Effector memory CD8-positive, alpha-beta T cell (primary cell): ENCODE data around the gene PDLIM4.

Source experiments
- ATAC-seq: fragments of 150-1000 bp; cut with Tn5 transposase; replicated peaks from 2 replicates; pipeline ENCODE4 v1.10.0; 2021; ENCODE audit warnings: mild to moderate bottlenecking, moderate library complexity
- DNase-seq, 3 experiments: peaks; one replicate each; pipeline ENCODE4 v3.0.0; 2021
- H3K27ac Mint-ChIP-seq, 2 donors: one replicate each; pipeline ENCODE4 v1.8.0; 2022; ENCODE audit warnings: mild to moderate bottlenecking in 2 of 2, mixed read lengths in 2 of 2, moderate library complexity in 2 of 2
- H3K27me3 Mint-ChIP-seq, 2 donors: one replicate each; pipeline ENCODE4 v1.8.0; 2022; ENCODE audit warnings: mixed read lengths in 2 of 2
- H3K36me3 Mint-ChIP-seq: one replicate; pipeline ENCODE4 v1.8.0; 2022; ENCODE audit warnings: mild to moderate bottlenecking, moderate library complexity, mixed read lengths; ENCODE audit not compliant: insufficient read depth
- H3K4me1 Mint-ChIP-seq, 2 donors: one replicate each; pipeline ENCODE4 v1.8.0; 2022; ENCODE audit warnings: low read depth in 2 of 2, mixed read lengths in 2 of 2
- H3K4me3 Mint-ChIP-seq, 2 donors: one replicate each; pipeline ENCODE4 v1.8.0; 2022; ENCODE audit warnings: mild to moderate bottlenecking in 2 of 2, mixed read lengths in 2 of 2, moderate library complexity in 2 of 2
- H3K9me3 Mint-ChIP-seq, 2 donors: one replicate each; pipeline ENCODE4 v1.8.0; 2022; ENCODE audit warnings: mixed read lengths in 2 of 2

Gene PDLIM4

GRCh38 chr5:132251220-132251725 lies 6.2 kb upstream of the PDLIM4 start:
- ATAC-seq, result no peak
- no peak for DNase-seq
- no peak overlapping the region for H3K4me3 Mint-ChIP-seq
- H3K27me3 Mint-ChIP-seq, result peaks cover 9 to 28% of the 10 kb centered on the region in 2 donors
- H3K27ac Mint-ChIP-seq, result no peak overlapping the region
- H3K9me3 Mint-ChIP-seq, result peaks cover 0 to 2% of the 10 kb centered on the region in 2 donors
- H3K4me1 Mint-ChIP-seq, result no peaks in the 10 kb centered on the region
- peaks cover 3% of the 10 kb centered on the region for H3K36me3 Mint-ChIP-seq

- Mint-ChIP-seq H3K27ac (no peak overlapping the region), H3K27me3 (peaks cover 19 to 39% of the 10 kb centered on the region in 2 donors), H3K36me3 (peaks cover 3% of the 10 kb centered on the region), H3K4me1 (no peaks in the 10 kb centered on the region), H3K9me3 (no peaks in the 10 kb centered on the region), H3K4me3 (no peak overlapping the region)
- ATAC-seq, result no peak
- DNase-seq, result no peak
Observed at GRCh38 chr5:132253008-132253441, 4.5 kb upstream of the PDLIM4 start.

- no peaks in the 10 kb centered on the region for H3K9me3 Mint-ChIP-seq
- peaks cover 19 to 46% of the 10 kb centered on the region in 2 donors for H3K27me3 Mint-ChIP-seq
- ATAC-seq (no peak), DNase-seq (no peak)
- no peak overlapping the region for H3K4me3 Mint-ChIP-seq
- peaks cover 3% of the 10 kb centered on the region for H3K36me3 Mint-ChIP-seq
- no peak overlapping the region for H3K27ac Mint-ChIP-seq
- H3K4me1 Mint-ChIP-seq, result no peaks in the 10 kb centered on the region
Observed at GRCh38 chr5:132253452-132254320, 3.8 kb upstream of the PDLIM4 start.

- Mint-ChIP-seq H3K36me3 (peaks cover 3% of the 10 kb centered on the region), H3K4me3 (no peak overlapping the region), H3K27me3 (peaks cover 19 to 49% of the 10 kb centered on the region in 2 donors), H3K27ac (peak overlapping the region in 1 of 2 donors; percentile 12), H3K9me3 (no peaks in the 10 kb centered on the region), H3K4me1 (no peaks in the 10 kb centered on the region)
- DNase-seq, result no peak
- no peak for ATAC-seq
Observed at GRCh38 chr5:132254321-132254977, 3.0 kb upstream of the PDLIM4 start.

- no peak for DNase-seq
- no peak overlapping the region for H3K27ac Mint-ChIP-seq
- H3K4me1 Mint-ChIP-seq, result no peaks in the 10 kb centered on the region
- no peak for ATAC-seq
- peaks cover 1% of the 10 kb centered on the region for H3K36me3 Mint-ChIP-seq
- peak overlapping the region in 1 of 2 donors; percentile 36 for H3K4me3 Mint-ChIP-seq
- H3K9me3 Mint-ChIP-seq, result no peaks in the 10 kb centered on the region
- peaks cover 13 to 41% of the 10 kb centered on the region in 2 donors for H3K27me3 Mint-ChIP-seq
Observed at GRCh38 chr5:132256086-132256782, 1.3 kb upstream of the PDLIM4 start.

- Mint-ChIP-seq H3K9me3 (no peaks in the 10 kb centered on the region), H3K4me1 (no peaks in the 10 kb centered on the region), H3K27ac (no peak overlapping the region), H3K27me3 (peaks cover 13 to 39% of the 10 kb centered on the region in 2 donors), H3K36me3 (no peaks in the 10 kb centered on the region), H3K4me3 (peak overlapping the region in 1 of 2 donors; percentile 36)
- no peak for ATAC-seq
- no peak for DNase-seq
Observed at GRCh38 chr5:132256783-132257130, 739 bp upstream of the PDLIM4 start.

GRCh38 chr5:132258102-132259068 lies 889 bp downstream of the PDLIM4 start:
- H3K36me3 Mint-ChIP-seq, result no peaks in the 10 kb centered on the region
- H3K4me3 Mint-ChIP-seq, result peak overlapping the region in 1 of 2 donors; percentile 10
- H3K27me3 Mint-ChIP-seq, result peaks cover 13 to 39% of the 10 kb centered on the region in 2 donors
- DNase-seq, result no peak
- H3K4me1 Mint-ChIP-seq, result no peaks in the 10 kb centered on the region
- no peaks in the 10 kb centered on the region for H3K9me3 Mint-ChIP-seq
- no peak for ATAC-seq
- no peak overlapping the region for H3K27ac Mint-ChIP-seq

- ATAC-seq, result no peak
- Mint-ChIP-seq H3K4me1 (no peaks in the 10 kb centered on the region), H3K4me3 (no peak overlapping the region), H3K27me3 (peaks cover 13 to 39% of the 10 kb centered on the region in 2 donors), H3K27ac (no peak overlapping the region), H3K9me3 (no peaks in the 10 kb centered on the region), H3K36me3 (no peaks in the 10 kb centered on the region)
- no peak for DNase-seq
Observed at GRCh38 chr5:132259069-132259851, 1.8 kb downstream of the PDLIM4 start.

GRCh38 chr5:132260051-132260450 lies 2.6 kb downstream of the PDLIM4 start:
- H3K4me3 Mint-ChIP-seq, result no peak overlapping the region
- peaks cover 13 to 33% of the 10 kb centered on the region in 2 donors for H3K27me3 Mint-ChIP-seq
- H3K4me1 Mint-ChIP-seq, result no peaks in the 10 kb centered on the region
- H3K27ac Mint-ChIP-seq, result peak overlapping the region in 1 of 2 donors; percentile 14
- ATAC-seq, result no peak
- no peak for DNase-seq
- no peaks in the 10 kb centered on the region for H3K36me3 Mint-ChIP-seq
- no peaks in the 10 kb centered on the region for H3K9me3 Mint-ChIP-seq

GRCh38 chr5:132260714-132261551 lies 3.4 kb downstream of the PDLIM4 start:
- DNase-seq, result no peak
- Mint-ChIP-seq H3K36me3 (no peaks in the 10 kb centered on the region), H3K27me3 (peaks cover 13 to 24% of the 10 kb centered on the region in 2 donors), H3K4me1 (no peaks in the 10 kb centered on the region), H3K9me3 (no peaks in the 10 kb centered on the region), H3K27ac (peak overlapping the region in 1 of 2 donors; percentile 14), H3K4me3 (no peak overlapping the region)
- ATAC-seq, result no peak
